Natural killer cell (primary cell): ENCODE measurements around the gene AP3B1. TPM values are rescaled to one million over a fixed set of nuclear protein-coding genes. Genes with fewer than 3 reads are reported as not detected.

Experiments used
- ATAC-seq, 3 donors: fragments of 150-1000 bp in 2 of 3; fragments of 200-7000 bp in 1 of 3; cut with Tn5 transposase; 1 replicate in 1 of 3; 2 replicates in 2 of 3; pipeline ENCODE4 v1.10.0; 2021; ENCODE audit warnings: mild to moderate bottlenecking in 2 of 3, moderate library complexity in 2 of 3
- DNase-seq, 2 donors: peaks; one replicate each; pipeline versions ENCODE4 v3.0.0 to v3.0.0-alpha.2; 2013 to 2021; ENCODE audit warnings: mixed read lengths in 1 of 2
- H3K27ac ChIP-seq: one replicate; pipeline ENCODE4 v1.5.1; 2013; ENCODE audit warnings: mild to moderate bottlenecking, low read length
- H3K27me3 ChIP-seq: one replicate; pipeline ENCODE4 v1.6.1; 2013; ENCODE audit warnings: low read length; ENCODE audit not compliant: control insufficient read depth, insufficient read depth
- H3K36me3 ChIP-seq: one replicate; pipeline ENCODE4 v1.6.1; 2013; ENCODE audit warnings: low read length; ENCODE audit not compliant: control insufficient read depth, insufficient read depth
- H3K4me1 ChIP-seq: one replicate; pipeline ENCODE4 v1.6.1; 2013; ENCODE audit warnings: low read length; ENCODE audit not compliant: control insufficient read depth, insufficient read depth
- H3K4me3 ChIP-seq: one replicate; pipeline ENCODE4 v1.5.1; 2013; ENCODE audit warnings: low read length
- H3K9me3 ChIP-seq: one replicate; pipeline ENCODE4 v1.6.1; 2013; ENCODE audit warnings: low read length; ENCODE audit not compliant: control insufficient read depth, insufficient read depth
- H3K27ac Mint-ChIP-seq, 2 donors: one replicate each; pipeline ENCODE4 v1.8.0; 2022; ENCODE audit warnings: mild to moderate bottlenecking in 2 of 2, mixed read lengths in 2 of 2, moderate library complexity in 1 of 2
- H3K27me3 Mint-ChIP-seq, 2 donors: one replicate each; pipeline ENCODE4 v1.8.0; 2022; ENCODE audit warnings: low read depth in 2 of 2, mixed read lengths in 2 of 2
- H3K36me3 Mint-ChIP-seq: one replicate; pipeline ENCODE4 v1.8.0; 2022; ENCODE audit warnings: mixed read lengths
- H3K4me1 Mint-ChIP-seq, 2 donors: one replicate each; pipeline ENCODE4 v1.8.0; 2022; ENCODE audit warnings: mixed read lengths in 2 of 2
- H3K4me3 Mint-ChIP-seq: one replicate; pipeline ENCODE4 v1.8.0; 2022; ENCODE audit warnings: mild to moderate bottlenecking, moderate library complexity, mixed read lengths
- H3K9me3 Mint-ChIP-seq, 2 donors: one replicate each; pipeline ENCODE4 v1.8.0; 2022; ENCODE audit warnings: mixed read lengths in 2 of 2
- CTCF ChIP-seq: fragments of 200-600 bp; IDR thresholded peaks from one replicate; pipeline ENCODE4 v1.8.0; 2022; ENCODE audit warnings: antibody characterized with exemption
- WGBS: methylation state at CpG from one replicate; pipeline ENCODE4 v1.1.7; 2013; ENCODE audit warnings: missing lambda C conversion rate; ENCODE audit not compliant: insufficient coverage; 5-methylcytosine and 5-hydroxymethylcytosine counted together
- intact Hi-C: fragments of 100-400 bp; cut with micrococcal nuclease; formaldehyde crosslinking; loops from one replicate; pipeline ENCODE4 v1.14.2; 2022
- total RNA-seq, 4 donors: library from RNA; stranded (reverse); fragments of 120-200 nt in 1 of 4; gene quantifications; one replicate each; pipeline versions ENCODE4 v1.2.3 to v1.2.4, GENCODE V29; 2013 to 2022

AP3B1 gene
- total RNA-seq, 3 donors from 2014 or later (not counting 1 experiment from before 2014, with no cell fraction given): 48.5 to 58.2 (median 56.2) TPM

- Histone ChIP-seq H3K27ac (no peak overlapping the region), H3K9me3 (no peaks in the 10 kb centered on the region), H3K36me3 (peaks cover 11% of the 10 kb centered on the region), H3K4me3 (no peak overlapping the region), H3K4me1 (no peaks in the 10 kb centered on the region), H3K27me3 (no peaks in the 10 kb centered on the region)
- no peaks in the 10 kb centered on the region for H3K9me3 Mint-ChIP-seq
- no peak for DNase-seq
- ATAC-seq: no peak
- no peak overlapping the region for H3K4me3 Mint-ChIP-seq
- H3K36me3 Mint-ChIP-seq: no peaks in the 10 kb centered on the region
- H3K27ac Mint-ChIP-seq: no peak overlapping the region
- WGBS: 96% methylated on average over 7 of the region's 7 CpGs
- no peaks in the 10 kb centered on the region for H3K4me1 Mint-ChIP-seq
- no peak for TF ChIP-seq CTCF
- no peaks in the 10 kb centered on the region for H3K27me3 Mint-ChIP-seq
- intact Hi-C loops: no loop called here
These were observed 290.6 kb downstream of the AP3B1 start for GRCh38 chr5:78003919-78004318.

- no peaks in the 10 kb centered on the region for H3K27me3 Mint-ChIP-seq
- DNase-seq (no peak), ATAC-seq (no peak)
- Histone ChIP-seq H3K9me3 (no peaks in the 10 kb centered on the region), H3K4me1 (no peaks in the 10 kb centered on the region), H3K27me3 (no peaks in the 10 kb centered on the region), H3K36me3 (peaks cover 13% of the 10 kb centered on the region), H3K4me3 (no peak overlapping the region), H3K27ac (no peak overlapping the region)
- H3K27ac Mint-ChIP-seq: no peak overlapping the region
- no peaks in the 10 kb centered on the region for H3K4me1 Mint-ChIP-seq
- H3K9me3 Mint-ChIP-seq: no peaks in the 10 kb centered on the region
- no peak for TF ChIP-seq CTCF
- H3K36me3 Mint-ChIP-seq: no peaks in the 10 kb centered on the region
- WGBS: 99% methylated on average over 3 of the region's 5 CpGs
- intact Hi-C loops: no loop called here
- H3K4me3 Mint-ChIP-seq: no peak overlapping the region
These were observed 291.0 kb downstream of the AP3B1 start for GRCh38 chr5:78003450-78003849.

- no peaks in the 10 kb centered on the region for H3K9me3 ChIP-seq
- peaks cover 16% of the 10 kb centered on the region for H3K36me3 ChIP-seq
- intact Hi-C loops: no loop called here
- no peak for DNase-seq
- Mint-ChIP-seq H3K27ac (no peak overlapping the region), H3K4me1 (no peaks in the 10 kb centered on the region), H3K4me3 (no peak overlapping the region), H3K36me3 (no peaks in the 10 kb centered on the region), H3K27me3 (no peaks in the 10 kb centered on the region), H3K9me3 (no peaks in the 10 kb centered on the region)
- no peak overlapping the region for H3K4me3 ChIP-seq
- no peak overlapping the region for H3K27ac ChIP-seq
- WGBS: 84% methylated on average over 1 of the region's 1 CpG
- no peaks in the 10 kb centered on the region for H3K27me3 ChIP-seq
- H3K4me1 ChIP-seq: no peaks in the 10 kb centered on the region
- no peak for TF ChIP-seq CTCF
- no peak for ATAC-seq
These were observed 291.8 kb downstream of the AP3B1 start for GRCh38 chr5:78002690-78003089.

GRCh38 chr5:78001197-78001596 lies 293.3 kb downstream of the AP3B1 start:
- no peaks in the 10 kb centered on the region for H3K27me3 Mint-ChIP-seq
- Histone ChIP-seq H3K4me3 (no peak overlapping the region), H3K27ac (no peak overlapping the region), H3K36me3 (peaks cover 18% of the 10 kb centered on the region), H3K9me3 (no peaks in the 10 kb centered on the region), H3K27me3 (no peaks in the 10 kb centered on the region), H3K4me1 (no peaks in the 10 kb centered on the region)
- no peak for TF ChIP-seq CTCF
- H3K9me3 Mint-ChIP-seq: no peaks in the 10 kb centered on the region
- H3K4me1 Mint-ChIP-seq: no peaks in the 10 kb centered on the region
- H3K27ac Mint-ChIP-seq: no peak overlapping the region
- WGBS: 87% methylated on average over 7 of the region's 7 CpGs
- DNase-seq (no peak), ATAC-seq (no peak)
- H3K36me3 Mint-ChIP-seq: no peaks in the 10 kb centered on the region
- intact Hi-C loops: no loop called here
- H3K4me3 Mint-ChIP-seq: no peak overlapping the region
